Stomach (tissue), 19 donors: ENCODE data around the gene KCNJ5. TPM values are rescaled to one million over a fixed set of nuclear protein-coding genes. Genes with fewer than 3 reads are reported as not detected.

Source experiments
- DNase-seq, 2 donors: peaks; one replicate each; pipeline versions ENCODE4 v3.0.0 to v3.0.0-alpha.2; 2013 to 2019
- H3K27ac ChIP-seq, 5 donors: fragments of 200-600 bp in 4 of 5; sonication (generic) in 4 of 5; one replicate each; pipeline ENCODE4 v1.5.1; 2013 to 2019; ENCODE audit warnings: mild to moderate bottlenecking in 1 of 5, moderate library complexity in 1 of 5
- H3K27me3 ChIP-seq, 3 donors: fragments of 200-600 bp; sonication (generic); one replicate each; pipeline ENCODE4 v1.5.1; 2017 to 2019; ENCODE audit warnings: mixed run types in 1 of 3
- H3K36me3 ChIP-seq, 4 donors: fragments of 200-600 bp; sonication (generic); 1 replicate in 3 of 4; 2 replicates in 1 of 4; pipeline ENCODE4 v1.5.1; 2016 to 2019
- H3K4me1 ChIP-seq, 4 donors: fragments of 200-600 bp; sonication (generic); one replicate each; pipeline ENCODE4 v1.5.1; 2016 to 2019
- H3K4me3 ChIP-seq, 4 donors: fragments of 200-600 bp; sonication (generic) in 3 of 4; one replicate each; pipeline ENCODE4 v1.5.1; 2016 to 2019; ENCODE audit warnings: mild to moderate bottlenecking in 1 of 4
- H3K9me3 ChIP-seq, 4 donors: fragments of 200-600 bp; sonication (generic); one replicate each; pipeline ENCODE4 v1.5.1; 2016 to 2019
- EP300 ChIP-seq: sonication (generic); formaldehyde crosslinking; IDR thresholded peaks from one replicate; pipeline ENCODE4 v1.6.1; 2017; ENCODE audit warnings: antibody characterized with exemption
- POLR2A ChIP-seq, 4 donors: fragments of 450-650 bp; IDR thresholded peaks; one replicate each; pipeline ENCODE4 v1.6.1; 2016; ENCODE audit warnings: antibody characterized with exemption in 4 of 4, control low read depth in 2 of 4, mild to moderate bottlenecking in 1 of 4, moderate library complexity in 1 of 4
- POLR2AphosphoS5 ChIP-seq, 3 donors: sonication (generic); formaldehyde crosslinking; IDR thresholded peaks; one replicate each; pipeline ENCODE4 v1.6.1; 2016; ENCODE audit warnings: antibody characterized with exemption in 3 of 3
- WGBS, 5 donors: extraction: QIAGEN DNeasy Blood & Tissue Kit in 3 of 5; methylation state at CpG; one replicate each; pipeline versions ENCODE4 v1.1.5 to v1.1.7; 2013 to 2018; 5-methylcytosine and 5-hydroxymethylcytosine counted together
- intact Hi-C: fragments of 100-400 bp; cut with DNase I; formaldehyde crosslinking; loops from one replicate; pipeline ENCODE4 v1.15.1; 2023; ENCODE audit warnings: low total_unique reads
- long read RNA-seq, 10 donors: transcript quantifications; one replicate each; lab custom pipeline, GENCODE V29; 2026
- polyA plus RNA-seq, 3 donors: library from polyadenylated mRNA; stranded (reverse); fragments of 200-250 nt; gene quantifications; one replicate each; pipeline ENCODE4 v1.2.3, GENCODE V29; 2013
- total RNA-seq, 5 donors: library from RNA; depleted of rRNA; stranded (reverse); fragments of >200 nt; gene quantifications; one replicate each; pipeline versions ENCODE4 v1.1.0 to v1.2.3, GENCODE V29; 2014 to 2016
- TF ChIP-seq, protein P1 (sequence below), 7 experiments: fragments of 450-650 bp in 4 of 7; fragments of 200-600 bp in 3 of 7; sonication (generic) in 3 of 7; IDR thresholded peaks; one replicate each; pipeline ENCODE4 v1.5.1; 2016 to 2019; ENCODE audit warnings: antibody characterized with exemption in 7 of 7, control low read depth in 2 of 7, mild to moderate bottlenecking in 1 of 7
- donor health status: healthy with polysubstance abuse.
- donor health status: Bipolar disorder and iron deficiency.
- donor health status: healthy.

Gene KCNJ5
- total RNA-seq (1 to 10 TPM in 1 of 5 donors, under 1 TPM in 2, not detected in 2; 0.58 to 1.9 (median 0.73) TPM), polyA plus RNA-seq (1 to 10 TPM in 1 of 3 donors, under 1 TPM in 2; 0.25 to 1.3 (median 0.92) TPM)
- long read RNA-seq, donor 1 = 0 reads
- long read RNA-seq, donor 2, full-length matches to known transcripts = 1 of 1 reads
- long read RNA-seq, donor 2, partial matches to known transcripts = 0 of 1 reads
- long read RNA-seq, donor 2, other reads (novel, unspliced or antisense) = 0 of 1 reads
- long read RNA-seq, donor 3 = 0 reads
- long read RNA-seq, donor 4 = 0 reads
- long read RNA-seq, donor 5, full-length matches to known transcripts = 3 of 3 reads
- long read RNA-seq, donor 5, partial matches to known transcripts = 0 of 3 reads
- long read RNA-seq, donor 5, other reads (novel, unspliced or antisense) = 0 of 3 reads
- long read RNA-seq, donor 6, full-length matches to known transcripts = 1 of 1 reads
- long read RNA-seq, donor 6, partial matches to known transcripts = 0 of 1 reads
- long read RNA-seq, donor 6, other reads (novel, unspliced or antisense) = 0 of 1 reads
- long read RNA-seq, donor 7, full-length matches to known transcripts = 3 of 3 reads
- long read RNA-seq, donor 7, partial matches to known transcripts = 0 of 3 reads
- long read RNA-seq, donor 7, other reads (novel, unspliced or antisense) = 0 of 3 reads
- long read RNA-seq, donor 8 = 0 reads
- long read RNA-seq, donor 9 = 0 reads
- long read RNA-seq, donor 10 = 0 reads

DNA sequence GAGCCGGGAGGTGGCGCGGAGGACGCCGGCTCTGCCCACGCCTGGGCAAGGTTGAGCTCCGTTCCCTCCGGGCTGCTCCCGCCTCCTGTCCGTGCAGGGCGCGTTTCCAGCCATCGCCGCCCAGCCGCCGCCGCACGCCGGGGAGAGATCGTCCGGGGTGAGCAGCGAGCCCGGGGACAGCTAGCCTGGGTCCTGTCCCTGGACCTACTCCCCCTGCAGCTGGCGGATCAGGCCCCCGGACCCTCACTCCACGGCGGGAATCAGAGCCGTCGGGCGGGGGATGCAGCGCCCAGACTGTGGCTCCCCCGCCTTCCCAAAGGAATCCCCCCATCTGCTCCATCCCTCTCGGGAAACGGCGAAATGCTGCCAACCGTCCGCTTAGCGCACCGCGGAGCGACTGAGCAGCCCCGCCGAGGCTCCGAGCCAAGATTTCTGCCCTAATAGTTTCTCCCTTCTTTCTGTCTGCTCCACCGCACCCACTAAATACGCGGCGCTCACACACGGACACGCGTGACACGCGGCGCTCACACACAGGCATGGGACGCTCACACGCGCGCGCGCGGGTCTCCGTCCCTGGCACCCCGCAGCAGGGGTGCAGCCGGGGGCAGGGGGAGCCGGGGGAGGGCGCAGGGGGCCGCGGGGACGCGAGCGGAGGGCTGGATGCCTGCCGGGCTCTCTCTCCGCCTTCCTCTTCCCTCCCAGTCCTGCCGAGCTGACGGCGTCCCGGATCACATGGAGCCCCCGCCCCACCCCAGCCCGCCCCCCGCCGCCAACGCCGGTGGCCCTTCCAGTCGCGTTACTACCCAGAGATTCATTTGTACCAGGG is at the start of gene KCNJ5:
TSS of gene KCNJ5 (plus strand) at position 814 of the 826 bp plus-strand sequence. CDS start 19,918 bp downstream, outside the sequence.
- Histone ChIP-seq H3K27me3 (peaks cover 0 to 44% (median 12%) of the 10 kb centered on the region in 3 donors), H3K4me1 (peaks cover 40 to 66% (median 52%) of the 10 kb centered on the region in 4 donors), H3K36me3 (no peaks in the 10 kb centered on the region), H3K27ac (peak within 1 kb of the TSS; percentile 10 to 71 (median 59)), H3K9me3 (no peaks in the 10 kb centered on the region), H3K4me3 (peak within 1 kb of the TSS; percentile 52 to 62 (median 53))
- intact Hi-C loops = no loop called here
- DNase-seq = peak; percentile 56 to 81
- TF ChIP-seq, protein P1, sequence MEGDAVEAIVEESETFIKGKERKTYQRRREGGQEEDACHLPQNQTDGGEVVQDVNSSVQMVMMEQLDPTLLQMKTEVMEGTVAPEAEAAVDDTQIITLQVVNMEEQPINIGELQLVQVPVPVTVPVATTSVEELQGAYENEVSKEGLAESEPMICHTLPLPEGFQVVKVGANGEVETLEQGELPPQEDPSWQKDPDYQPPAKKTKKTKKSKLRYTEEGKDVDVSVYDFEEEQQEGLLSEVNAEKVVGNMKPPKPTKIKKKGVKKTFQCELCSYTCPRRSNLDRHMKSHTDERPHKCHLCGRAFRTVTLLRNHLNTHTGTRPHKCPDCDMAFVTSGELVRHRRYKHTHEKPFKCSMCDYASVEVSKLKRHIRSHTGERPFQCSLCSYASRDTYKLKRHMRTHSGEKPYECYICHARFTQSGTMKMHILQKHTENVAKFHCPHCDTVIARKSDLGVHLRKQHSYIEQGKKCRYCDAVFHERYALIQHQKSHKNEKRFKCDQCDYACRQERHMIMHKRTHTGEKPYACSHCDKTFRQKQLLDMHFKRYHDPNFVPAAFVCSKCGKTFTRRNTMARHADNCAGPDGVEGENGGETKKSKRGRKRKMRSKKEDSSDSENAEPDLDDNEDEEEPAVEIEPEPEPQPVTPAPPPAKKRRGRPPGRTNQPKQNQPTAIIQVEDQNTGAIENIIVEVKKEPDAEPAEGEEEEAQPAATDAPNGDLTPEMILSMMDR (IDR thresholded peaks at IDR 0.05) = no peak
- 1 to 2% (median 1%) methylated on average over 53 to 85 of the region's 85 CpGs for WGBS, 5 donors

DNA sequence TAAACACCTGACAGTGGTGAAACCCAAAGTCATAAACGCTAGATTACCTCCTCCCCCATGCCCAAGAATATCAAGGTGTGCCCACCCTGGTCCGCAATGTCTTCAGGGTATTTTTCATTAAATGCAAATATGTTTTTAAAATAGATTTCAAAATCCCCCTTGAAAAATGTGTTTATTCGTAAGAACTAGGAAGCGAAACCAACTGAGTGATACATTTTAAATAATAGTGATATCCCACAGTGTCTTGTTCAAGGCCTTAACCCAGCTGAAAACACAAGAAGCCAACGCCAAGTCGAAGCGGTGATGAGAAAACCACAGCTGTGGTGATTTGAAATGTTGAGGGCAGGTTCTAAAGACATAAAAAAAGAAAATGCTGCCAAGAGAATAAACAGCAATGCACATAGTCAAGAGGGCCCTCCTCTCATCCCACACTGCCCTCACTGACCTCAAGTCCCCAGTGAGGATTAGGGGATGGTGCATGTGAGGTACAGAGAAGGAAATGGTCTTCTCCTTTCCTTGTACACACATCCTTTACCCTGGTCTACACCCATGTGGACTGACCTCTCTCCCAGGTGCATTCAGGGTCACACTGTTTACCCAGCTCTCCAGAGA is 49.6 kb upstream of the KCNJ5 start:
- no peak overlapping the region for H3K27ac ChIP-seq
- intact Hi-C loops = no loop called here
- peaks cover 0 to 3% (median 0%) of the 10 kb centered on the region in 4 donors for H3K4me1 ChIP-seq
- no peaks in the 10 kb centered on the region for H3K9me3 ChIP-seq
- WGBS, 5 donors = 80 to 91% (median 89%) methylated on average over 7 of the region's 7 CpGs
- no peaks in the 10 kb centered on the region for H3K27me3 ChIP-seq
- H3K36me3 ChIP-seq = no peaks in the 10 kb centered on the region
- no peak for DNase-seq
- H3K4me3 ChIP-seq = no peak overlapping the region
- TF ChIP-seq EP300 (no peak), POLR2A (IDR thresholded peaks at IDR 0.05) (no peak), POLR2AphosphoS5 (IDR thresholded peaks at IDR 0.05) (no peak)
- TF ChIP-seq, protein P1 (IDR thresholded peaks at IDR 0.05) = no peak

DNA sequence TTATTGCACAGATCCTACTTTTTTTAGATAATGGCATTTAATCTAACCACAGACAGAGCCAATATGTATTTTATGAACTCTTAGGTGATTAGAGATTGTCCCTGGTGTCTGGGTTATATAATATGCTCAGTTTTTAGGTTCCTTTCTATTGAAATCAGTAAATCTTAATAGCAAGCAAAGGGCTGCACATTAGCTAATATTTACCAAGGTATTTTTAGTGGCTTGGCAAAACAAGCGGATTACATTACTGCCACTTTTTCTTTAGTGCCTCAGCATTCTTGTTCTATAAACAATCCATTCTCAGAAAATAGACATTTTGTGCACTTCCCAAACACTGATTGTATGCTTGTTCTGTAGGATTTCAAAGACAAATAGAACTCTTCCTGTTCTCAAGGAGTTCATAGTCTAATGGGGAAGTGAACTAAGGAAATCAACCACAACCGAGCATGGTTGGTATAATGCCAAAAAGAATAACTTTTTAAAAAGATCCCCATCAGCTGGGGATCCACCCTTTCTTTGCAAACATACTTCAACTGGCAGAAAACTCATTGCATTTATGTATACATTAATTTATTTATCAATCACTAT is 47.9 kb upstream of the KCNJ5 start:
- no peak overlapping the region for H3K4me3 ChIP-seq
- intact Hi-C loops = no loop called here
- H3K9me3 ChIP-seq = no peaks in the 10 kb centered on the region
- H3K4me1 ChIP-seq = peaks cover 0 to 3% (median 0%) of the 10 kb centered on the region in 4 donors
- H3K27me3 ChIP-seq = no peaks in the 10 kb centered on the region
- TF ChIP-seq, protein P1 (IDR thresholded peaks at IDR 0.05) = no peak
- TF ChIP-seq POLR2A (IDR thresholded peaks at IDR 0.05) (no peak), EP300 (no peak), POLR2AphosphoS5 (IDR thresholded peaks at IDR 0.05) (no peak)
- 15 to 42% (median 27%) methylated on average over 2 of the region's 2 CpGs for WGBS, 5 donors
- no peaks in the 10 kb centered on the region for H3K36me3 ChIP-seq
- no peak for DNase-seq
- H3K27ac ChIP-seq = no peak overlapping the region
